HG03469 (cell line): ENCODE results near the gene LST1.
"Not testable (repeated sequence)": the region's sequence is repeated elsewhere in the genome, so short reads cannot be mapped to it uniquely, and the experiment has no call there.

Experiments used
- ATAC-seq: cut with Tn5 transposase; IDR thresholded peaks from one replicate; pipeline ENCODE4 v1.9.1; 2021; ENCODE audit warnings: mild to moderate bottlenecking, moderate library complexity, moderate number of reproducible peaks; ENCODE audit not compliant: unreplicated experiment

The LST1 gene

DNA sequence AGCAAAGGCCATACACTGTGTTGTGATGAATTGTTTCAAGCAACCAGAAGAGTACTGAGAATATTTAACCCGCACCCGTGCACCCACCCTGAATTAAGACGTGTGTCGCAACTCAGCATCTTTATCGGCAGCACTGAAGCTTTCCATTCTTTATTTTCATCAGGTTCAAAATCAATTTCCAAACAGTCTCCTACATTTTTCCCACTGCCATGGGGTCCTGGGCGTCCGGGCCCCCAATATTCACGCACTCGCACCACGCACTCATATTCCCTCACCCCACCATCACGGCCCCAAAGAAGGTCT is 5.7 kb upstream of the LST1 start:
- no peak for ATAC-seq

DNA sequence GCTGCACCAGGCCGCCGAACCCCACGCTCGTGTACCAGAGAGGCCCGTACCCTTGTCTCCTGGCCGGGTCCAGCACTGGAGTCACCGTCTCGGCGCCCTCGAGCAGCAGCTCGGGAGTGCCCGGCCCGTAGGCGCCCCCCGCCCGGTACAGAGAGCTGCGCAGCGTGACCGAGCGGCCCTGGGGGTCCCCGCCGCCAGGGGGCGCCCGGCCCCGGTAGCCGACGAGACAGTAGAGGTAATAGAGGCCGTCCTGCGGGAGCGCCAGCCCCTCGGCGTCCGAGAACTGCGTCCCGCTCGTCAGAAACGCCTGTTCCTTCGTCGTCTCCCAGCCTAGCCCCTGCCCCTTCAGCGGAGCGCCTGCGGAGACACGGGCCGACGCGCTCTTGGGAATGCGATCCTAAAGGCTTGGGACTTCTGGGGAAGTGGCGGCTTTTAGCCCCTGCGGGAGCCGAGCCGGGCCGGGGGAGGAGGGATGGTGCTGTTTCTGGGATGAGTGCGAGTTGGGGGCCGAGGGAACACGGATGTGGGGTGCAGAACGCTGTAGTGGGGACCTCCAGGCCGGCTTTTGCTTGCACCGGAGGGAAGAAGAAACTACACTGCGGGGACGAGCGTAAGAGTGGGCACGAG is 5.2 kb upstream of the LST1 start:
- no peak for ATAC-seq

DNA sequence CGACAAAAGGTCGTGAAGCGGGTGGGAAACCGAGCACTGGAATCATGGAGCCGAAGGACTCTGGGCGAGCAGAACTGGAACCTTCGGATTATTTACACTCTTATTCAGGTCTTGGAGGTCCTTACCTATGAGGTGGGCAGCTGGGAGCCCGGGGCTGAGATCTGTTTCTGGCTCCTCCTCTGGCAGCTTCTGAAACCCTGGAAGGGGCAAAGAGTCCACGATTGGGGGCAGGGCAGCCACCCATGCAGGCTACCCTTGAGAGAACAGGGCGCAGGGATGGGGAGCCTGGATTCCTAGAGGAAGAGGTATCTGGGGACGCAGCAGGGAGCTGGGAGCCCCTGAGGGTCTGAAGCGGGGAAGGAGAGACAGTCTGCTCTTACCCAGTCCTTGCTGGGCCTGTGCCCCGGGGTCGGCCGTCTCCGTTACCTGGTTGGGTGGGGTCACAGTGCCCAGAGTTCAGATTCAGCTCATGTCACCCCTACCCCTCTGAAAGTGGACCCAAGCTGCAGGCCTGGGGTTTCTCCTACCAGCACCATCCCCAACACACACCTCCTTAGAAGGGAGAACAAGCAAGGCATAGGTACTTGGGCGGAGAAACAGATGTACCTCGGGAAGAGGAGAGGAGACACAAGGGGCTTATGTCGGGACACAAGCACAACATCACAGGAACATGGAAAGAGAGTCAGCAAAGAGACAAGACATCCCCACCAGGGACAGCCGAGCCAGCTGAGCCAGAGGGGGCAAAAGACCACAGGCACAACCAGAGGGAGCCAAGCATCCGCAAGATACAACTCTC is 4.4 kb upstream of the LST1 start:
- ATAC-seq: no peak

DNA sequence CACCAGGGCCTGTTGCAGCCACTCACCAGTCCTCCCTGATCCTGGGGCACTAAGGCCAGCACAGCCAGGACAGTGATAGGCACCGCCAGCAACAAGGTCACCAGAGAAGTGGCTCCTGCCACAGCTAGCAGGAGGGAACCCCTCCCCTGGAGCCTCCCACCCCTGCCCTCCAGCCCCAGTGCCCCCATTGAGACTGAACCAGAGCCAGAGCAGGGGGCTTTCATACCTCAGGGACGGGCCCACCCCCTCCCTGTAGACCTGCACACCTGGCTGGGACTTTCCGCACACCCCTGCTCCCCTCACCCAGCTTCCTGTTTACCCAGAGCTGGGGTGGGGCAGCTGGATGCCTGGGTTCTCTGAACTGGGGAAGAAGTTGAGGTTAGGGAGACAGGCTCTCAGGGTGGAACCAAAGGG is 3.8 kb upstream of the LST1 start, which contains the start of gene LTB:
LTB (minus strand) TSS at position 195 of the 414 bp plus-strand sequence; CDS start at position 188, 7 bp downstream.
- ATAC-seq: no peak

DNA sequence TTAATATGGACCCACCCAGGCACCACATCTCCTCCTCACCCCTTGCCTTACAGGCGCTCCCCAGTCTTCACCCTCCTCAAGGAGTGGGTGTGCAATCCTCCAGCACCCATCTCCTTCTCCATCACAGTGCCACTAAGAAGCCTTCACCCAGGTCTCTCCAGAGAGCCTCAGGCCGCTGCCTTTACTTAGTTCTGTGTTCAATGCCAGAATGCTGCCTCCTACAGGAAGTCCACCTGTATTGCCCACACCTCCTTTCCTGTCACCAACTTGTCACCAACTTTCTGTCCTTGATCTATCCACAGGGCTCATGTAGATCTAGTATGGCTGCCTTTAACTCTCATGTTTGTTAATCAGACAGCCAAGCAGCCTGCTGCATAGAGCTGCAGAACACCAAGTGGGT is 586 bp upstream of the LST1 start:
- ATAC-seq: no peak

DNA sequence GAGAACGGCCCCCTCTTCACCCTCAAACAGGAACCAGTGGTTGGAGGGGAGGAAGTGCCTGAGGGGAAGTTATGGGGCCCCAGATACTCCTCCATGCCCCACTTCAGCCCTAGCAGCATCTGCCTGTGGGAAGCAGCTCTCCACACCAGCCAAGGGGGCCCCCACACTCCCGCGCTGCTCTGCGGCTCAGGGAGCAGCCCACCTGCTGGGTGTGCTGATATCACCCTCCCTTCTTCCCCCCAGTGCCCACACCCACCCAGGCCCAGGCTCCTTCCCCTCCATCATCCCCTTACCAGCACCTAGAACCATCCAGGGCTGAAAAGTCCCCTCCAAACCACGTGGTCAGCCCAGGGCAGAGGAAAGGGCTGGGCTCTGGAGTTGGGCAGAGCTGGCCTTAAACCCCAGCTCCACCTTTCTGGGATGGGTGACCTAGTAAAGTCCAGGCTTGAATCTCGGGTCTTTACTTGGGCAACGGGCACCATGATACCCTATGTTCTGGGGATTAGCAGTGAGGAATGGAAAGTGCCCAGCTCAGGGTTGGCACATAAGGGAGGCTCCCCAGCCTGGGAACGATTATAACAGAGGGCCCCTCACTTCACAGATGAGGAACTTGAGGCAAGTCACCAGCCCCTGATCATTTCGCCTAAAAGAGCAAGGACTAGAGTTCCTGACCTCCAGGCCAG is 663 bp downstream of the LST1 start:
- no peak for ATAC-seq

DNA sequence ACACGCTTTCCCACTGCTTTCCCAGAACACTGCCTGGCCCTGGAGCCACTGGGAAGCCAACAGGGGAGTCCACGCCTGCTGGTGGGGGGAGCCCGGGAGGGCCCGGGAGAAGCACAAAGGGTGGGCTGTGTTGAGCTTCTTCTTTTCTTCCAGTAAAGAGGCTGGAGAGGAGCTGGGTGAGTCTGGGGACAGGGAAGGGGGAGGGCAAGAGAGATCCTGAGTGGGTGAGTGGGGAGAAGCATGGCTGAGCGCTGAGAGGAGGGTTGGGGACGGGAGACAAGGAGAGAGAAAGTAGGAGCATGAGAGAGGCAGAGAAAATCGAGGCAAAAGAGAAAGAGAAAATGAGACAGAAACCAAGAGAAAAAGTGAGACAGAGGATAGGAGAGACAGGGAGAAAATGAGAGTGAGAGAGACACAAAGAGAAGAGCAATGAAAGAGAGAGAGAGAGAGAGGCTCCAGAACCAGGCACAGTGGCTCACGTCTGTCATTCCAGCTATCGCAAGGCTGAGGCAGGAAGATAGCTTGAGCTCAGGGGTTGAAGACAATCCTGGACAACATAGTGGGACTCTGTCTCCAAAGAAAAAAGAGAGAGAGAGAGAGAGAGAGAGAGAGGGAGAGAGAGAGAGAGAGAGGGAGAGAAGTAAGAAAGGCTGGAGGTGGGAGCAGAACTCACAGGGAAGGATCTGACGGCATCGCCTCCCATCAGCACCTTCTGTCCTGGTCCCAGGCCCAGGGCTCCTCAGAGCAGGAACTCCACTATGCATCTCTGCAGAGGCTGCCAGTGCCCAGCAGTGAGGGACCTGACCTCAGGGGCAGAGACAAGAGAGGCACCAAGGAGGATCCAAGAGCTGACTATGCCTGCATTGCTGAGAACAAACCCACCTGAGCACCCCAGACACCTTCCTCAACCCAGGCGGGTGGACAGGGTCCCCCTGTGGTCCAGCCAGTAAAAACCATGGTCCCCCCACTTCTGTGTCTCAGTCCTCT is 2.0 kb downstream of the LST1 start:
- no peak for ATAC-seq

DNA sequence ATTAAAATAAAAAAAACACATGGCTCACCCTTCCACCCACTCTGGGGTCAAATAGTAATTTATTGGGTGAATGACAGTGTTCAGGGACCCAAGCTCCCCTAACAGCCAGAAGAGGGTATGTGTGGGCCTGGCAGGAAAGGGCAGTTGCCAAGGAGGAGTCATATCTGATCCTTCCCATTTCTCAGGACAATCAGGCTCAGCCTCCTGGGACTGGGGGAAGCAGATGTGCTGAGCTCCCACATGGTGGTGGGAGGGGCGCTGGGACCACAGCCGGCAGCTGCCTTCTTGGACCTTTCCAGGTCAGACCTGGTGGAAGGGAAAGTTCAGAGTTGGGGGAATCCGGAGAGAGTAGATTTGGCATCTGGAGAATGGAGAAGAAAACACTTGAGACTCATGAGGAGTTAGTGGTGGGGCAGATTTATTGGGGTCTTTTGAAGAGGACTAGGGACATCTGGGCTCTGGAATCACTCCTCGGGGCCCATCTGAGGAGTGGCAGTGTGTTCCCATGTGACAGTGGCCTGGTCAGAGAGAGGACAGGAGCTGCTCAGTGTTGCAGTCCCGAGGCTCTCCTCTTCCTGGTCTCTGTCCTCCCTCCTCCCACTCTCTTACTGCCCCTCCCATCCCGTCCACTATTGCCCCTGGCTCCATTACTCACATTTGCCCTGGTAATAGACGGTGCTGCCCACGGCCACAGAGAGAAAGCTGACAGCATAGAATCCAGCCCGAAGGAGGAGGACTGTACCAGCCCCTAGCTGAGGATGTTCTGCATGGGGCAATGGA is 3.0 kb downstream of the LST1 start:
- ATAC-seq: no peak

DNA sequence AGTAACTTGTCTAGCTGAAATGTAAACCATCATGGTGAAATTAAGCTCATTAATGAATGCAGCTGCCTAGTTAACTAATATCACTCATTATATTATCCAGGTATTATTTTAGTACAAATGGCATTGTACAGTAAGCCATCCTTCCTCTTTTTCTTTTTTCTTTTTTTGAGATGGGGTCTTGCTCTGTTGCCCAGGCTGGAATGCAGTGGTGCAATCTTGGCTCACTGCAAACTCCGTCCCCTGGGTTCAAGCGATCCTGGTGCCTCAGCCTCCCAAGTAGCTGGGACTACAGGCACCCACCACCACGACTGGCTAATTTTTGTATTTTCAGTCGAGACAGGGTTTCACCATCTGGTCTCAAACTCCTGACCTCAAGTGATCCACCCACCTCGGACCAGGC is 4.6 kb downstream of the LST1 start:
- ATAC-seq: not testable (repeated sequence)

DNA sequence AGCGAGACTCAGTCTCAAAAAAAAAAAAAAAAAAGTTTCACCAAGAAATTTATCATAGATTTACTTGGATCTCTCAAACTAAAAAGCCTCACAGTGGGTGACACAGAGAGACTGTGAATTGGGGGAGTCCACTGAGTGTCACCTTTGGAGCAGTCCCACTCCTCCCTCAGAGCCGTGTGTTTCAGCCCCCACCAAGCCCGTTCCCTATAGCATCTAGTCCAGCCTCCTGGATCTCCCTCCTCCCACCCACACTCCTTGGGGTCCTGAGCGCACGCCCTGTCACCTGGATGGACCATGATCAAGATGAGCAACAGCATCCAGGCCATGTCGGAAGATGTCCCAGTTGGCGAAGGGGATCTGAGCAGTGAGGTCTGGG is 6.3 kb downstream of the LST1 start:
- no peak for ATAC-seq

DNA sequence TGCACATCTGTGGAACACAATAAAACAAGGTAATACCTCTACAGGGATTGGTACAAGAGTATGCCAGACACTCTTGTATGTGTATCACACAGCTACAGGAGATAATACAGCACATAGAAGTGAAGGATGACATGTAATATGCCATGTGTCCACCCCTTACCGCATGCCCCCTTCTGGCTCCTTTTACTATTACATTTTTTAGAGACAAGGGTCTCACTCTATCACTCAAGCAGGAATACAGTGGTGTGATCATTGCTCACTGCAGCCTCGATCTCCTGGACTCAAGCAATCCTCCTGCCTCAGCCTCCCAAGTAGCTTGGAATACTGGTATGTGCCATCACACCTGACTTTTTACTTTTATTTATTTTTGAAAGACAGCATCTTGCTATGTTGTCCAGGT is 10.9 kb downstream of the LST1 start:
- ATAC-seq: no peak

DNA sequence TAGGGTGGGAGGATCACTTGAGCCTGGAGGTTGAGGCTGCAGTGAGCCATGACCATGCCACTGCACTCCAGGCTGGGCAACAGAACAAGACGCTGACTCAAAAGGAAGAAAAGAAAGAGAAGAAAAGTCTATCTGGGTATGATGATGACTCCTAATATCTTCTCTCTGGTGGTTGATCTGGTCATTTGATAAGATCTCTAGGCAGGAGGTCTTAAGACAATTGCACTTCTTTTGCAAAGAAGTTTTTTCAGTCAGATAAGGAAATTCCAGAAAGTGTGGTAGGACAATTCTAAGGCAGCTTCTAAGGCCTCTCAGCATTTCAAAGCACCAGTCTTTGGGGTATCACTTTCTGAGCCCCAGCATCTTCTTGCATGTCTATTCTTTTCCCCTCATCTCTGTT is 21.2 kb downstream of the LST1 start:
- ATAC-seq: no peak

DNA sequence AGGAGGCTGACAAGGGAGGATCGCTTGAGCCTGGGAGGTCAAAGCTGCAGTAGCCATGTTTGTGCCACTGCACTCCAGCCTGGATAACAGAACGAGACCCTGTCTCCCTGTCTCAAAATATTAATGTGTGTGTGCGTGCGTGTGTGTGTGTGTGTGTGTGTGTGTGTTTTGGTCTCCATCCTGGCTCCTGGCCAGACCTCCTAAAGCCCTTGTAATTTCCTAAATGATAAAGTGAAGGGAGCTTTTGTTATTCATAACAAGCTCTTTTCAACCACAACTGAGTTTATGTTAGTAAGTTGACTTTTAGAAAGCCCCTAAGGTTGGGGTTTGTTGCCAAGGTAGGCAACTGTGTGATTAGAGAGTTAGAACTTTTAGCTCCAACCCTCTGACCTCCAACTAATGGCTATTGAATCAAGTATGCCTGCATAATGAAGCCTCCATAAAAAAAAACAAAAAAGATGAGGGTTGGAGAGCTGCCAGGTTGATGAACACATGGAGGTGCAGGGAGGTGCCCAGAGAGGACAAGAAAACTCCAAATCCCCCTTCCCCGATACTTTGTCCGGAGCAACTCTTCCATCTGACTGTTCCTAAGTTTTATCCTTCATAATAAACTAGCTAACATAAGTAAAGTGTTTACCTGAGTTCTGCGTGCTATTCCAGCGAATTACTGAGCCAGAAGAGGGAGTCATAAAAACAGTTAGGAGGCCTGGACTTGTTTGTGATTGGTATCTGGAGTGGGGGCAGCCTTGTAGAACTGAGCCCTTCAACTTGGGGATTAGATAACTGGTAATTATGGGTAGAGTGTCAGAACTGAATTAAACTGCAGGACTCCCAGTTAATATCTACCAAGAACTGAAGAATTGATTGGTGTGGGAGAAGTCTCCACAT is 23.7 kb downstream of the LST1 start:
- no peak for ATAC-seq

DNA sequence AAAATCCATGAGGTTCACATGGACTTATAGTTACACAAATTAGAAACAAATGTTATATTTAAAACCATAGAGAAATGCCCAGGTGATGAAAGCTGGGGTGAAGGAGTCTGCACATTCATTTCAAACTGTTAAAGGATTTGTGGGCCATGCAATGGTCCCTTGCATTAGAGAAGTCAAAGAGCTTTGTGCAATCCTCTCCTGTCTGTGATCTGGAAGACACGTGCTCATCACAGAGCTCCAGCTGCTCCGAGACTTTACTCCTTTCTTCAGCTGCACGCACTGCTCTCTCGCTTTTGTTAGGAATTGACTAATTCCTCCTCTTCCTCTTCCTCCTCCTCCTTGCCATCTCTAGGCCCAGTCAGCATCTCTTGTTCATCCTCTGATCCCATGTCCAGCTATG is 24.9 kb downstream of the LST1 start:
- ATAC-seq: no peak

DNA sequence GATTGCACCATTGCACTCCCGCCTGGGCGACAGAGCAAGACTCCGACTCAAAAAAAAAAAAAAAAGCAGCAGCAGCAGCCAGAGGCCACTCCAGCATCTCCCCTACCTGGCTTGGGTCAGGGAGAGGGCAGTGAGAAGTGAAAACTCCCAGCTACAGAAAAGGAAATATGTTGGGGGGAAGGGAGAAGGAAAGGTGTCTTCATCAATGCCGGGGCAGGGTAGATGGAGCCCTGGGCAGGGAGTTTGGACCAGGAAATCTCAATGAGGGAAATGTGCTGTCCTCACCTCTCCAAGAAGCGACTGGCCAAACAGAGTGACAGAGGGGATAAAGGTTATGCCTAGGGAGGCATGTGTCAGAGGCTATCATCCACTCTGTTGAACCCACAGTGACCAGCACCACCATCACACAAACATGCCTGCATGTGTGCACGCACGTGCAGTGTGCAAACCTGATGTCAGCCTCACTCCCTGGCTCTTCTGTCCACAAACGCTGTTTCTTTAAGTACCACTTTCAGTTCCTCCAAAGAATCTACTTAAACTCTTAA is 28.1 kb downstream of the LST1 start:
- no peak for ATAC-seq

DNA sequence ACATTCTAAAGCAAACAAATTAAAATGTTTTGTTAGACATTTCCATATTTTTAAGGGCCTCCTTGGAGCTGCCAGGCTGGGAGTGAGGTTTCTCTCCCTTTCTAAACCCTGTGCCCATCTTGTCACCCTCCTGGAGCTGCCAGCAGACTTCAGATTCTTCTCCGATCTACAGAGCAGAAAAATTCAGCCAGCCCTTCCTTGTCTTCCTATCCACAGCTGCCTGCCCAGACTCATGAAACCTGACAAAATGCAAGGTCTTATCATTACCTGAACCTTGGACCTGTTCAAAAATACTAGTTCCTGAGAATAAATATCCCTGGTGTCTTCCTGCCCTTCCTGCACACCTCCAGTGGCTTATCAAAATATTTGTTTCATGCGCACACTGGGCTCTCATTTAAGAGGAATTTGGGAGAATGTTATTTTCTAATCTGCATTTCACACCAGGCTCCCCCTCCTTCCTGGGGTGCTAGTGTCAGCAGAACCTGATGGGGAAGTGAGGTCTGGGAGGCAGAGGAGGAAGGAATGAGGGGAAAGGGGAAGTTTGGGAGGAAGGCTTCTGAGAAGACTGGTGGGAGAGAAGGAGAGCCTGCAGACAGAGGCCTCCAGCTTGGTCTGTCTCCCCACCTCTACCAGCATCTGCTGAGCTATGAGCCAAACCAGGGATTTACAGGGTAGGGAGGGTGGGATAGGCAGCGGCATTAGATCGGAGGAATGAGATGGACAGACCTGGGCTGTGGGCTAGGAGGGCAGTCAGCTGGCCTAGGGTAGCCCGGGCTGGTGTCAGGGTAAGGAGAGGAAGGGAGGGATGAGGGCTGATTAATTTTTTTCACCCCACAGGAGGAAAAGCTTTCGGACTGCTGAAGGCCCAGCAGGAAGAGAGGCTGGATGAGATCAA is 28.9 kb downstream of the LST1 start, which contains the start of gene AIF1:
AIF1 (plus strand) TSS at position 551 of the 895 bp plus-strand sequence; CDS start at position 647, 96 bp downstream.
- ATAC-seq: no peak

DNA sequence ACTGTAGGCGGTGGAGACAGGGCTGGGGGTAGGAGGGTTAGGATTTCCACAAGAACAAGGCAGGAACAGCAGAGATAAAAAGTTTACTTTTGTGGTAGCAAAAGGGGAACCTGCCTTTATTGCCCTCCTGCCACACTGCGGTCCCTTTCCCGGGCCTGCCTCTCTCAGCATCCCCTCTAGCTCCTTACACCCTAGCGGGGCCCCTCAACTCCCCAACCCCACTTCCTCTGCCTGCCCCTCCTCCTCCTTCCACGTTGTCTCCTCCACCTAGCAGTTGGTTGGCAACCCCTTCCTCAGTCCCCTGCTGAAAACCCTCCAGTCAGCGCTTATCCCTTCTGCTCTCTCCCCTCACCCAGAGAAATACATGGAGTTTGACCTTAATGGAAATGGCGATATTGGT is 29.7 kb downstream of the LST1 start:
- ATAC-seq: no peak

DNA sequence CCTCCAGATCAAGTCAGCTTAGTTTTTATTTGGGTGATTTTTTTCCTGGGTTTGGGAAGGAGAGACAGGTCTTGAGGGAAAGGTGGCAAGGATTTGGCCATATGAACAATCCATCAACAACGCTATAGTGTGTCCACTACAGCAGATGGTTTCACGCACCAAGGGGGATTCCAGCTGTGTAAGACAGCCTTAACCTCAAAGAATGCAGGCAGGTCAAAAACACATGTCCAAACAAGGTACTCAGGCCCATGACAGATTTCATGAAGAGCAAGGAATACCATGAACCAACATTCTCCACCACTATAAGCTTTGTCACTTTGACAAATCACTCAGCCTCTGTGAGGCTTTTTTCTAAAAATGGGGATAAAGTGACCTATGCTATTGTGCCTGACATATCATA is 30.9 kb downstream of the LST1 start:
- ATAC-seq: no peak
